Testis (tissue), 3 donors: Measurements from ENCODE around the gene ECHDC3. TPM values are rescaled to one million over a fixed set of nuclear protein-coding genes. Genes with fewer than 3 reads are reported as not detected.

Experiments
- DNase-seq: peaks from one replicate; pipeline ENCODE4 v3.0.0-alpha.2; 2019
- H3K27ac ChIP-seq, 2 donors: fragments of 200-600 bp; sonication (generic); one replicate each; pipeline ENCODE4 v1.5.1; 2019
- H3K27me3 ChIP-seq: fragments of 200-600 bp; sonication (generic); one replicate; pipeline ENCODE4 v1.5.1; 2019
- H3K36me3 ChIP-seq: fragments of 200-600 bp; sonication (generic); one replicate; pipeline ENCODE4 v1.5.1; 2017; ENCODE audit warnings: low read depth; ENCODE audit errors: missing control alignments
- H3K4me1 ChIP-seq: fragments of 200-600 bp; sonication (generic); one replicate; pipeline ENCODE4 v1.5.1; 2019
- H3K4me3 ChIP-seq, 2 donors: fragments of 200-600 bp; sonication (generic); one replicate each; pipeline ENCODE4 v1.5.1; 2017 to 2019
- H3K9me3 ChIP-seq: fragments of 200-600 bp; sonication (generic); one replicate; pipeline ENCODE4 v1.5.1; 2017
- POLR2A ChIP-seq: fragments of 450-650 bp; IDR thresholded peaks from one replicate; pipeline ENCODE4 v1.6.1; 2017; ENCODE audit warnings: antibody characterized with exemption, mild to moderate bottlenecking, moderate library complexity
- whole genome bisulfite sequencing, 2 donors: methylation state at CpG; one replicate each; pipeline ENCODE4 v1.1.5; 2018; 5-methylcytosine and 5-hydroxymethylcytosine counted together
- intact Hi-C: fragments of 100-400 bp; cut with DNase I; formaldehyde crosslinking; loops from one replicate; pipeline ENCODE4 v1.15.1; 2023; ENCODE audit warnings: low total_unique reads
- polyA plus RNA-seq: library from polyadenylated mRNA; stranded (reverse); fragments of 350-450 nt; fragmentation: Illumina TruSeq; extraction: RNeasy Lipid Tissue Mini Kit (QIAGEN cat#74804); gene quantifications from one replicate; pipeline ENCODE4 v1.2.3, GENCODE V29; 2014; ENCODE audit warnings: low read depth, low replicate concordance; ENCODE audit not compliant: insufficient read depth
- total RNA-seq, 2 donors: library from RNA; depleted of rRNA; stranded (reverse); fragments of >200 nt; gene quantifications; one replicate each; pipeline ENCODE4 v1.2.3, GENCODE V29; 2016
- TF ChIP-seq, protein P1 (sequence below), 3 experiments: fragments of 450-650 bp in 2 of 3; fragments of 200-600 bp in 1 of 3; sonication (generic) in 1 of 3; IDR thresholded peaks; one replicate each; pipeline ENCODE4 v1.5.1; 2016 to 2019; ENCODE audit warnings: antibody characterized with exemption in 3 of 3, mild to moderate bottlenecking in 2 of 3, moderate library complexity in 1 of 3

The ECHDC3 gene
- total and polyA plus RNA-seq, 3 donors from 2014 or later = 32.5 to 83.8 (median 61.7) TPM

DNA sequence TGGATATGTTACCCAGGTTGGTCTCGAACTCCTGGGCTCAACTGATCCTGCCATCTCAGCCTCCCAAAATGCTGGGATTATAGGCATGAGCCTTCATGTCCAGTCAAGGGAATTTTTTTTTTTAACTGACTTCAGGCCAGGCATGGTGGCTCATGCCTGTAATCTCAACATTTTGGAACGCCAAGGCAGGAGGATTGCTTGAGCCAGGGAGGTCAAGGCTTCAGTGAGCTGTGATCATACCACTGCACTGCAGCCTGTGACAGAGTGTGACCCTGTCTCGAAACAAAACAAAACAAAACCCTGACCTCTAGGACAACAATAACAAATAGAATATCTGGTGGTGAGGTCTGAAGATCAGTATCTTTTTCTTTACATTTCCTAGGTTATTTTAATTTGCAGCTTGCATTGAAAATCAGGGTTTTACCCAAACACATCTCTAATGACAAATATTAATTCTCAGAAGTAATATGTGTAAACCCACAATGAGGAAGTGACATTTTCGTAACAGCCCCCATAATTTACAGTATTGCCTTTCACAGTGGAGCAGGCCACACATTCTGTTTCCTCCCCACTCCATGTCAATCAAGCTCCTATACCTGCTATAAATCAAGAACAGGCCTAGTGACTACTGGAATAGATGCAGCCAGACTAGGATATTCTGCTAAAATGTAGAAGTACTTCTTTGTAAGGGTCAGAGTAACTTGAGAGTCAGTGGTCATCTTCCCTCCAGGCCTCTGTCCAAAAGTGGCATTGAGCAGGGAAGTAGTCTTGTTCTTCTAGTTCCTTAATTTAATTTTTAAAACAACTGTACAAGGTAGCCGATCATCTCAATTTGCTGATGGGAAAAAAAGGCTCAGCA lies 43.3 kb upstream of the ECHDC3 start:
- Histone ChIP-seq H3K27me3 (no peaks in the 10 kb centered on the region), H3K27ac (no peak overlapping the region), H3K4me3 (no peak overlapping the region), H3K36me3 (no peaks in the 10 kb centered on the region), H3K9me3 (no peaks in the 10 kb centered on the region), H3K4me1 (peaks cover under 1% of the 10 kb centered on the region)
- no peak for TF ChIP-seq POLR2A
- TF ChIP-seq, protein P1, sequence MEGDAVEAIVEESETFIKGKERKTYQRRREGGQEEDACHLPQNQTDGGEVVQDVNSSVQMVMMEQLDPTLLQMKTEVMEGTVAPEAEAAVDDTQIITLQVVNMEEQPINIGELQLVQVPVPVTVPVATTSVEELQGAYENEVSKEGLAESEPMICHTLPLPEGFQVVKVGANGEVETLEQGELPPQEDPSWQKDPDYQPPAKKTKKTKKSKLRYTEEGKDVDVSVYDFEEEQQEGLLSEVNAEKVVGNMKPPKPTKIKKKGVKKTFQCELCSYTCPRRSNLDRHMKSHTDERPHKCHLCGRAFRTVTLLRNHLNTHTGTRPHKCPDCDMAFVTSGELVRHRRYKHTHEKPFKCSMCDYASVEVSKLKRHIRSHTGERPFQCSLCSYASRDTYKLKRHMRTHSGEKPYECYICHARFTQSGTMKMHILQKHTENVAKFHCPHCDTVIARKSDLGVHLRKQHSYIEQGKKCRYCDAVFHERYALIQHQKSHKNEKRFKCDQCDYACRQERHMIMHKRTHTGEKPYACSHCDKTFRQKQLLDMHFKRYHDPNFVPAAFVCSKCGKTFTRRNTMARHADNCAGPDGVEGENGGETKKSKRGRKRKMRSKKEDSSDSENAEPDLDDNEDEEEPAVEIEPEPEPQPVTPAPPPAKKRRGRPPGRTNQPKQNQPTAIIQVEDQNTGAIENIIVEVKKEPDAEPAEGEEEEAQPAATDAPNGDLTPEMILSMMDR (IDR thresholded peaks at IDR 0.05) = no peak
- no peak for DNase-seq
- intact Hi-C loops = no loop called here
- WGBS, 2 donors = 66% methylated on average over 5 of the region's 5 CpGs

DNA sequence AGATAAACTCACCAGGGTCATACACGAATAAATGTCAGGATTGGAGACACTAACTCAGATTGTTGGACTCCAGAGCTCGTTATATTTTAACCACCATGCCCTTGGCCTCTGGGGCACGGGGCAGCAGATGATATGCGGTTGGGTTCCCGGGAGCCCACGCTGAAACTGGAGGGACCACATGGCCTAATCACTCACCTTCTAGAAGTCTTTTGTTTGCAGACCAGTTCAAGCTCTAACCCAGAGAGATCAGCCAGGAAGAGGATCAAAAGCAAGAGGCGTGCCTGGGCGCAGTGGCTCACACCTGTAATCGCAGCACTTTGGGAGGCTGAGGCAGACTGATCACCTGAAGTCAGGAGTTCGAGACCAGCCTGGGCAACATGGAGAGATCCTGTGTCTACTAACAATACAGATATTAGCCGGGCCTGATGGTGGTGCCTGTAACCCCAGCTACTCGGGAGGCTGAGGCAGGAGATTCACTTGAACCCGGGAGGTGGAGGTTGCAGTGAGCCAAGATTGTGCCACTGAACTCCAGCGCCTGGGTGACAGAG lies 42.6 kb upstream of the ECHDC3 start:
- 71 to 81% methylated on average over 13 of the region's 14 CpGs for WGBS, 2 donors
- intact Hi-C loops = no loop called here
- peaks cover 8% of the 10 kb centered on the region for H3K4me1 ChIP-seq

DNA sequence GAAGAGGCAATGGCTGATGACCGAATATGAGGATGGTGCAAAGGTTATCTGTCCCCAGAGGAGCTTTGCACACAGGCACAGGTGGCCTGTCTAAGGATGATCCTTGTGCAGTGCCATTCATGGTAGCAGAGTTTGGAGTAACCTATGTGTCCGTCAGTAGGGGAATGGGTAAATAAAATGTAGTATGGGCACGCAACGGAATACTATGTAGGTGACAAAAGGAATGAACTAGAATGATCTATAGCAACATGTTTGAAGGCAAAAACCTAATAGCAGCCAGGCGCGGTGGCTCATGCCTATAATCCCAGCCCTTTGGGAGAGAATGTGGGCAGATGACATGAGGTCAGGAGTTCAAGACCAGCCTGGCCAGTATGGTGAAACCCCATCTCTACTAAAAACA lies 41.6 kb upstream of the ECHDC3 start:
- 95 to 96% methylated on average over 6 of the region's 6 CpGs for WGBS, 2 donors
- intact Hi-C loops = no loop called here
- Histone ChIP-seq H3K4me1 (peaks cover 13% of the 10 kb centered on the region), H3K27ac (no peak overlapping the region), H3K36me3 (no peaks in the 10 kb centered on the region), H3K4me3 (no peak overlapping the region), H3K9me3 (no peaks in the 10 kb centered on the region), H3K27me3 (no peaks in the 10 kb centered on the region)
- no peak for DNase-seq
- TF ChIP-seq, protein P1 (IDR thresholded peaks at IDR 0.05) = no peak
- TF ChIP-seq POLR2A = no peak

More for the DNA sequence above, 42.6 kb upstream of the ECHDC3 start:
- Histone ChIP-seq H3K9me3 (no peaks in the 10 kb centered on the region), H3K27me3 (no peaks in the 10 kb centered on the region), H3K27ac (no peak overlapping the region), H3K36me3 (no peaks in the 10 kb centered on the region), H3K4me3 (no peak overlapping the region)
- no peak for DNase-seq
- TF ChIP-seq, protein P1 (IDR thresholded peaks at IDR 0.05) = no peak
- no peak for TF ChIP-seq POLR2A

DNA sequence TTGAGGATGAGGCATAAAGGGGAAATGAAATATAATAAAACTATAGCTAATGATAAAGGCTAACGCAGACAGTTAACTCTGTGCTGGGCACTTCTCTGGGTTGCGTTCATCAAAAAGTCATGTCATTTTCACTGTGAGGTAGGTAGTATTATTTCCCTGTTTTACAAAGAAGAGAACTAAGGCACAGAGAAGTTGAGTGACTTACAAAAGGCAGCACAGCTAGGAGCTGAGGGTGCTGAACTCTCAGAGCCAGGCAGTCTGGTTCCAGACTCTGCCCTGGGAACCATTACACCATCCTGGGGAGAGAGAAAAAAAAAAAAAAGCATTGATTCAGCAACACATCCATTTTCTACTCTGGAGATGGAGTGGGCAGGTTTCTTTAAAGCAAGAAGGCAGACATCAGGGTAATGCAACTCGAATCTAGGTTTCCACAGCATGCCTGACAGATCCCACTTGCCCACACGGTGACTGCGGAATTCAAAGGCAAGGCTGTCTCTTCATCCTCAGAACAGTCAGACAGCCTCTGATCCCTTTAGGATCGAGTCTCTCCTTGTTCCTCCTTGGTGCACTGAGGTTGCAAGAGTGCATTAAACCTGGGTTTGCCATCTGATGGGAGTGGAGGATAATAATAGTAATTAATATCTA lies 40.6 kb upstream of the ECHDC3 start:
- H3K27me3 ChIP-seq = no peaks in the 10 kb centered on the region
- no peaks in the 10 kb centered on the region for H3K36me3 ChIP-seq
- no peak for DNase-seq
- TF ChIP-seq, protein P1 (IDR thresholded peaks at IDR 0.05) = no peak
- no peak for TF ChIP-seq POLR2A
- no peaks in the 10 kb centered on the region for H3K9me3 ChIP-seq
- H3K4me1 ChIP-seq = peaks cover 13% of the 10 kb centered on the region
- intact Hi-C loops = no loop called here
- WGBS, 2 donors = 84 to 92% methylated on average over 6 of the region's 6 CpGs
- no peak overlapping the region for H3K27ac ChIP-seq
- no peak overlapping the region for H3K4me3 ChIP-seq
